ENCODE data around the gene SLC17A4. TPM values are rescaled to one million over a fixed set of nuclear protein-coding genes. Genes with fewer than 3 reads are reported as not detected.

The SLC17A4 gene
- total and polyA plus RNA-seq, 11 donors = 0.04 TPM; not detected in 10

GRCh38 chr6:25732468-25733198 lies 21.9 kb upstream of the SLC17A4 start:
- no peak for DNase-seq
- ATAC-seq = no peak
- 42 to 51% (median 46%) methylated on average over 26 to 30 of the region's 30 CpGs for WGBS, 4 donors
- peaks cover 0 to 38% (median 9%) of the 10 kb centered on the region in 9 donors for H3K27me3 ChIP-seq
- TF ChIP-seq POLR2A (IDR thresholded peaks at IDR 0.05) (no peak), CTCF (IDR thresholded peaks at IDR 0.05) (no peak)
- no peaks in the 10 kb centered on the region for H3K4me1 ChIP-seq
- no peak overlapping the region for H3K27ac ChIP-seq
- H3K36me3 ChIP-seq = no peaks in the 10 kb centered on the region
- intact Hi-C loops (cut with DNase I) = no loop called here
- H3K4me3 ChIP-seq = no peak overlapping the region
- peaks cover 0 to 13% (median 6%) of the 10 kb centered on the region in 12 donors for H3K9me3 ChIP-seq

GRCh38 chr6:25735261-25735660 lies 19.3 kb upstream of the SLC17A4 start:
- no peak for ATAC-seq
- H3K4me1 ChIP-seq = no peaks in the 10 kb centered on the region
- intact Hi-C loops (cut with DNase I) = no loop called here

GRCh38 chr6:25743868-25744267 lies 10.7 kb upstream of the SLC17A4 start:
- Histone ChIP-seq H3K27me3 (no peaks in the 10 kb centered on the region), H3K4me1 (no peaks in the 10 kb centered on the region), H3K36me3 (no peaks in the 10 kb centered on the region), H3K4me3 (no peak overlapping the region), H3K9me3 (no peaks in the 10 kb centered on the region), H3K27ac (no peak overlapping the region)
- ATAC-seq (no peak), DNase-seq (no peak)
- TF ChIP-seq POLR2A (IDR thresholded peaks at IDR 0.05) = no peak
- no peak for TF ChIP-seq CTCF (IDR thresholded peaks at IDR 0.05)
- intact Hi-C loops (cut with DNase I) = no loop called here

More at GRCh38 chr6:25735261-25735660, 19.3 kb upstream of the SLC17A4 start:
- Histone ChIP-seq H3K27ac (no peak overlapping the region), H3K4me3 (no peak overlapping the region), H3K27me3 (peaks cover 0 to 29% (median 9%) of the 10 kb centered on the region in 9 donors), H3K36me3 (no peaks in the 10 kb centered on the region), H3K9me3 (peaks cover 0 to 18% (median 7%) of the 10 kb centered on the region in 12 donors)
- no peak for DNase-seq
- TF ChIP-seq CTCF (IDR thresholded peaks at IDR 0.05) (no peak), POLR2A (IDR thresholded peaks at IDR 0.05) (no peak)

GRCh38 chr6:25745836-25746235 lies 8.7 kb upstream of the SLC17A4 start:
- no peak overlapping the region for H3K4me3 ChIP-seq
- no peak overlapping the region for H3K27ac ChIP-seq
- DNase-seq (no peak), ATAC-seq (no peak)
- H3K4me1 ChIP-seq = no peaks in the 10 kb centered on the region
- TF ChIP-seq CTCF (IDR thresholded peaks at IDR 0.05) = no peak
- no peak for TF ChIP-seq POLR2A (IDR thresholded peaks at IDR 0.05)
- WGBS, 4 donors = 84 to 86% (median 85%) methylated on average over 4 of the region's 4 CpGs
- intact Hi-C loops (cut with DNase I) = no loop called here
- no peaks in the 10 kb centered on the region for H3K36me3 ChIP-seq
- no peaks in the 10 kb centered on the region for H3K27me3 ChIP-seq
- H3K9me3 ChIP-seq = no peaks in the 10 kb centered on the region
